GM18858 (cell line): ENCODE results near the gene COL27A1.
"Not testable (repeated sequence)": the region's sequence is repeated elsewhere in the genome, so short reads cannot be mapped to it uniquely, and the experiment has no call there.

ENCODE experiments used
- ATAC-seq: cut with Tn5 transposase; IDR thresholded peaks from one replicate; pipeline ENCODE4 v1.9.1; 2021; ENCODE audit not compliant: unreplicated experiment

Gene COL27A1

GRCh38 chr9:114122136-114123027, 33.0 kb upstream of the COL27A1 start:
- no peak for ATAC-seq

- no peak for ATAC-seq
These were observed 32.0 kb upstream of the COL27A1 start for GRCh38 chr9:114123031-114123977.

GRCh38 chr9:114124138-114124537, 31.2 kb upstream of the COL27A1 start:
- no peak for ATAC-seq

DNA sequence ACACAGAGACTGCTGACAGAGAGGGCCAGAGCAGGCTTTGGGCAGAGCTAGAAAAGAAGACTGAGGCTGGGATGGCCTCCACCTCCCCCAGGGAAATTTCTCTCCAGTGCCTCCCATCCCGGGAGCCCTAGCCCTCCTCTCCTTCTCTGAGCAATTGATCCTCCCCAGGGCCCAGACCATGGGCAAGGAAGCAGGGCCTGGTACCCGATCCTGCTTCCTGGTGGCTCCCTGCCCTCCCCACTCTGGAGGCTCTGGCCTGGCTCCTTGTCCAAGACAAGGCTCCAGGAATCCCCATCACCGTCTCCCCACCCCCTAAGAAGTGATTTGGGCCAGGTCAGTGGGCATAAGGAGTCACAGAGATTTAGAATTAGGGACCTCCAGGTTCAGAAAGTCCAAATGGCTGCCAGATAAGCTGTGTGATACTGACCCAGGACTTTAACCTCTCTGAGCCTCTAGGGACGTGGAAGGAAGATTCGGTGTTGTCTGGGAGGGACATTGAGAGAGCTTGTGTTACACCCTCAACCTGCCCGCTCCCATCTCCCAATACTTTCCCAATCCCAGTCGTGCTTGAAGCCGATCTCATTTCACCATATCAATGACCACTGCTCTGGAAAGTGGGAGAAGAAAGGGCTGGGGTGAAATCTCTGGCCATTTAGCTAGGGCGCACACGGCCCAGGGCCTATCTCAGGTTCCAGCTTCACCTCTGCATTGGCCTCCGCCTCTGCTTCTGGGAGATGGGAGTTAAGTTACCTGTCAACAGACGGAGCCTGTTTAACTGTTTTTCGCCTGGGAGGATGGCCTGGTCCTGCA, 30.5 kb upstream of the COL27A1 start:
- no peak for ATAC-seq

DNA sequence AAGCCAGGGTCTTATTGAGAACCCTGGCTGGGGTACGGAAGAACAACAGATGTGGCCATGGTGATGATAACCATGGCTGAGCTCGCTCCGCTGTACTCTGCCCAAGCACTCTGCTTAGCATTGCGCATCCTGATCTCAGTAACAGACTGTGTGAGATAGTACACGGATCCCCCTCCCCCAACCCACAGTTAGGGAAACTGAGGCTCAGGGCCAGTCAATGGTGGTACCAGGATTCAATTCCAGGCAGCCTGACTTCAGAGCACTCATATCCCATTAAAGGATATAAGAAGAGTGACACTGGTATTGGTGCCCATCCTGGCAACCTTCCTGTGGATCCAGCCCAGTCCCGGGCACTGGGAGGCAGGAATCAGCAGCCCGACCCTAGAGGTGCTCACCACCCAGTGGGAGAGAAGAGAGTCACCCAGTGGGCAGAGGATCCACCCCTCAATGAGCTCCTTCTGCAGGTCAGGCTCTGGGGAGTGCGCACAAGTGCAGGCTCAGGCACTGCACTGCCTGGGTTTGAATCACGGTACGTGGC, 29.8 kb upstream of the COL27A1 start:
- no peak for ATAC-seq

- ATAC-seq: no peak
These were observed 28.9 kb upstream of the COL27A1 start for GRCh38 chr9:114126247-114127060.

GRCh38 chr9:114128759-114129158, 26.6 kb upstream of the COL27A1 start:
- ATAC-seq: not testable (repeated sequence)

DNA sequence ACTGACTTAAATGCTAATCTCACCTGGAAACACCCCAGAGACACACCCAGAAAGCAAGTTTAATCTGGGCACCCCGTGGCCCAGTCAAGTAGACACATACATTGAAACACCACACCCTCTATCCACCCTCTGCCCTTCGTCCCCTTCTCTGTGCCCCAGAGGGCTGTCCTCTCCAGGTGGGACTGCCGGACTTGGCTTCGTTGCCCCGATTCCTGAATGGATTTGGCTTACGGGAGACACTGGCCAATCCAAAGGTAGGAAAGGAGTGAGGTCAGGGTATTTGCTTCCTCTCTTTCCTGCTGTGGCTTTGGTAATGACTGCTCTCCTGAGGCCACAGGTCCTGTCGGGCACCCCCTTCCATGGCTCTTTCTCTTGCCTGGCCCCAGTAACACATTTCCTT, 25.2 kb upstream of the COL27A1 start:
- ATAC-seq: no peak

- ATAC-seq: no peak
These were observed 24.6 kb upstream of the COL27A1 start for GRCh38 chr9:114130624-114131277.

DNA sequence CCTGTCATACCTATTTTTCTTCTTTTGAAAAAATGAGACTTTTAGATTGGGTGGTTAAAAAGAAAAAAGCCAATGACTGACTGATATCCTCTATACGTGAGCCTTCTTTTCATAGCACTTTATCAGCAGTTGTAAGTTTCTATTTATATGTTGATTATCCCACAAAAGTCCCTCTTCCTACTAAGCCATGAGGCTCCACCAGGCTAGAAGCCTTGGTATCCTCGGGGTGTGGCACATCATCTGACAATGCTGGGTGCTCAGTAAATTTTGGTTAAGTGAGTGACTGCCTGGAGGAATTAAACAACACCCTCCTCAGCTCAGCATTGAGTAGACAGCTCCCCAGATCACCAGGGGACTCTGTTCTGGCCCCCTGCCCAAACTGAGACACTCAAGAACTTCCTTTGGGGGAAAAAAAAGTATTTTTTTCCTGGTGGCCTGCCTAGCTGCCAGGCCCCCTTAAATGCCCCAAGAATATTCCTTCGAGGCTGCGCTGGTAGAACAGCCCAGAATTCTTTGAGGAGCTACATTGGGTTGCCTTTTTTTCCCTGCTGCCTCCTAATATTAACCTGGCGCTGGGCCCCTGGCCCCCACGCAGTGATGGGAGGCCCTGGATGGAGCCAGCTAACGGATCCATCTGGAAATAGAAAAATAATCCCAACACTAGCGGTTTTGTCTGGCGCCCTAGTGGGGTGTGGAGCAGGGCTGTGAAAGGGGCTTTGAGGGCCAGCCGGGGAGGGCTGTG, 23.4 kb upstream of the COL27A1 start:
- ATAC-seq: no peak

DNA sequence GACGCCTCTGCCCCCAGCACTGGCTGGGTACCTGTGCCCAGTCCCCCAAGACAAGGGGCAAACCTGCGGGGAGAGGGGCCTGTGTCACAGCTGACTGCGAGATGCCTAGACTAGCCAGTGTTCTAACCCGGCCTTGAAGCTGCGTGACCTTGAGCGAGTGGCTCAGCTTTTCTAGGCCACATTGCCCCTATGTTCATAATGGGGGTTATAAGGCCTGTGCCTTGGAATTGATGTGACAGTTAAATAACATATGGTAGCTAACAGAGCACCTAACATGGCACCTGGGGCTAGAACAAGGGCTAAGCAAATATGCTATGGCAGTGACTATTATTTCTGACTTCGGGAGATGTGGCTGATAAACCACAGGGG, 22.8 kb upstream of the COL27A1 start:
- ATAC-seq: no peak

- ATAC-seq: no peak
These were observed 20.4 kb upstream of the COL27A1 start for GRCh38 chr9:114134827-114135396.

DNA sequence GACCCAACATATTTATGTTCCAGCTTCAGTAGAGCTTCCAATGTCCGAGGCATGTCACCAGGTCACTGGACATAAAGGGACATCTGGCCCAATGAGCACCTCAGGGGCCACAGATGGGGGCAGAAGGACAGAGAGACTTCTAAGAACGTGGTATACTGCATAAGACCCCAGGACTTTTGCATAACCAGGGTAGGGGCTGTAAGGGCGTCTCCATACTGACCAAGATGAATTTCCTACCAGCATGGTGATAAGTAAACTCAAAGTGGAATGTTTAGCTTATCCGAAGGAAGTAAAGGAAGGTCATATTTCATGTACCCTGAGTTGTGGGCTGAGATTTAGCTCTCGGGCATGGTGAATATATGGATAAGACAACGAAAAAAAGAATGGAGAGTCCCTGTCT, 17.5 kb upstream of the COL27A1 start:
- no peak for ATAC-seq

DNA sequence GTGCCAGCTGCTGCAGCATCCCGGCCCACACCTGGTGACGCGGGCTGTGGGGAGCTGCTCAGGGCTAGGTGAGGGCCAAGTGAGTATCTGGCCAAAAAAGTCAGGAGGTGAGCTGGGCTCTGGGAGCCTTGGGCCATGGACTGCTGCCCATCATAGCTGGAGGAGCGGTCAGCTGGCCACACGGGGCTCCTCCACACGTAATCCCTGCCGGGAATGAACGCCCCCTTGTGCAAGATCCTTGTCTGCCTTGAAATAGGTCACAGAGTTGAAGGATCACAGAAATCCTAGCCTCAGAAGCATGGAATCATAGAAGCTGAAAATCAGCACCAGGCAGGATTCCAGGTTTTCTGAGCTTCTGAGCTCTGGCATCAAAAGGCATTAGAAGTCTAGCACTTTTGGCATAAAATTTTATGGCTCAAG, 16.8 kb upstream of the COL27A1 start:
- no peak for ATAC-seq

DNA sequence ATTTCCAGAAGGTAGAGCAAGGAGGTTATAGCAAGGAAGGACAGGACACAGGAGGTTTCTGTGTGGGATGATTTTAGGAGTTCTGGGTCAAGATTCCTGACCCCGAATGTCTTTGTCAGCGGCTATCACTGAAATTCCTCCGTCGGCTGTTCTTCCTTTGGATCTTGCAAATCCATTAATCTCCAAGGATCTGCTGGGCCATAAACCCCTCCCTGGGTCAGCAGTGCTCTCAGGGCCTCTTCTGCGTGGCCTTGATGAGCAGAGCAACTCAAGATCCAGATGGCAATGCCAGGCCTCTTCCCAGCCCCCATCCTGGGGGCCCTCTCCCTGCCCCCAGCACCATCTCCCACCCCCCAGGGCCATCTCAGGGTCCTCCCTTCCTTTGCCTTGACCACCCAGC, 16.3 kb upstream of the COL27A1 start:
- no peak for ATAC-seq

GRCh38 chr9:114140401-114140800, 14.9 kb upstream of the COL27A1 start:
- no peak for ATAC-seq

- no peak for ATAC-seq
These were observed 14.5 kb upstream of the COL27A1 start for GRCh38 chr9:114140850-114141249.
